Stomach (tissue), 9 donors: ENCODE results near the gene UCKL1. TPM values are rescaled to one million over a fixed set of nuclear protein-coding genes. Genes with fewer than 3 reads are reported as not detected.
"Not testable (repeated sequence)": the region's sequence is repeated elsewhere in the genome, so short reads cannot be mapped to it uniquely, and the experiment has no call there.

ENCODE experiments used
- DNase-seq, 2 donors: peaks; one replicate each; pipeline versions ENCODE4 v3.0.0 to v3.0.0-alpha.2; 2013 to 2019
- H3K27ac ChIP-seq, 5 donors: fragments of 200-600 bp in 4 of 5; sonication (generic) in 4 of 5; one replicate each; pipeline ENCODE4 v1.5.1; 2013 to 2019; ENCODE audit warnings: mild to moderate bottlenecking in 1 of 5, moderate library complexity in 1 of 5
- H3K27me3 ChIP-seq, 3 donors: fragments of 200-600 bp; sonication (generic); one replicate each; pipeline ENCODE4 v1.5.1; 2017 to 2019; ENCODE audit warnings: mixed run types in 1 of 3
- H3K36me3 ChIP-seq, 4 donors: fragments of 200-600 bp; sonication (generic); 1 replicate in 3 of 4; 2 replicates in 1 of 4; pipeline ENCODE4 v1.5.1; 2016 to 2019
- H3K4me1 ChIP-seq, 4 donors: fragments of 200-600 bp; sonication (generic); one replicate each; pipeline ENCODE4 v1.5.1; 2016 to 2019
- H3K4me3 ChIP-seq, 4 donors: fragments of 200-600 bp; sonication (generic) in 3 of 4; one replicate each; pipeline ENCODE4 v1.5.1; 2016 to 2019; ENCODE audit warnings: mild to moderate bottlenecking in 1 of 4
- H3K9me3 ChIP-seq, 4 donors: fragments of 200-600 bp; sonication (generic); one replicate each; pipeline ENCODE4 v1.5.1; 2016 to 2019
- EP300 ChIP-seq: sonication (generic); formaldehyde crosslinking; IDR thresholded peaks from one replicate; pipeline ENCODE4 v1.6.1; 2017; ENCODE audit warnings: antibody characterized with exemption
- POLR2A ChIP-seq, 4 donors: fragments of 450-650 bp; IDR thresholded peaks; one replicate each; pipeline ENCODE4 v1.6.1; 2016; ENCODE audit warnings: antibody characterized with exemption in 4 of 4, control low read depth in 2 of 4, mild to moderate bottlenecking in 1 of 4, moderate library complexity in 1 of 4
- POLR2AphosphoS5 ChIP-seq, 3 donors: sonication (generic); formaldehyde crosslinking; IDR thresholded peaks; one replicate each; pipeline ENCODE4 v1.6.1; 2016; ENCODE audit warnings: antibody characterized with exemption in 3 of 3
- WGBS, 5 donors: extraction: QIAGEN DNeasy Blood & Tissue Kit in 3 of 5; methylation state at CpG; one replicate each; pipeline versions ENCODE4 v1.1.5 to v1.1.7; 2013 to 2018; 5-methylcytosine and 5-hydroxymethylcytosine counted together
- intact Hi-C: fragments of 100-400 bp; cut with DNase I; formaldehyde crosslinking; loops from one replicate; pipeline ENCODE4 v1.15.1; 2023; ENCODE audit warnings: low total_unique reads
- polyA plus RNA-seq, 3 donors: library from polyadenylated mRNA; stranded (reverse); fragments of 200-250 nt; gene quantifications; one replicate each; pipeline ENCODE4 v1.2.3, GENCODE V29; 2013
- total RNA-seq, 5 donors: library from RNA; depleted of rRNA; stranded (reverse); fragments of >200 nt; gene quantifications; one replicate each; pipeline versions ENCODE4 v1.1.0 to v1.2.3, GENCODE V29; 2014 to 2016
- TF ChIP-seq, protein P1 (sequence below), 7 experiments: fragments of 450-650 bp in 4 of 7; fragments of 200-600 bp in 3 of 7; sonication (generic) in 3 of 7; IDR thresholded peaks; one replicate each; pipeline ENCODE4 v1.5.1; 2016 to 2019; ENCODE audit warnings: antibody characterized with exemption in 7 of 7, control low read depth in 2 of 7, mild to moderate bottlenecking in 1 of 7
- donor health status: healthy with polysubstance abuse.
- donor health status: Bipolar disorder and iron deficiency.
- donor health status: healthy.

The UCKL1 gene
- total and polyA plus RNA-seq, 8 donors: 17.7 to 107 (median 32.2) TPM

DNA sequence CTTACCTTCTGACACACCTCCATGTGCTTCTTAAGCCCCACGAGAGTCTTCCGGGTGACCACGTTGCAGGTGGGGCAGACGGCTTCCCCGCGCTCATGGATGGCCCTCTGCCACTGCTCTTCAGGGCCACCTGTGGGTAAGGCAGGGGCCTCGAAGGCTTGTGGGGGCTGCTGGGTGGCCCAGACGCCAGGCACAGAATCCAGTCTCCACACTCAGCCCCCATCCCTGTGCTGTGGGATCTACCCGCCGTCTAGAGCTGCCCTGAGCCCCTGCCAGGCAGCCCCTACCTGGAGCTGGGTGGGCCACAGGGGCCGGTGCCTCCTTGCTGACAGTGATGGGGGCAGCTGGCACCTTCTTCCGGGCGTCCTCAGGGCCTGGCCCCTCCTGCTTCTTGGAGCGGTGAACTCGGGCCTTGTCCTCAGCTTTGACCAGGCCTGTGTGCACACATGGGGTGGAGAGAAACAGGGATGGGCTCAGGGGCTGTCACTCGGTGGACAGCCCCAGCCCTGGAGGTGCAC lies 7.6 kb upstream of the UCKL1 start:
- intact Hi-C loops: no loop called here
- H3K27ac ChIP-seq: no peak overlapping the region
- no peak for TF ChIP-seq EP300
- peaks cover 0 to 15% (median 1%) of the 10 kb centered on the region in 4 donors for H3K9me3 ChIP-seq
- WGBS, 5 donors: 91 to 100% (median 95%) methylated on average over 5 to 16 of the region's 16 CpGs
- H3K27me3 ChIP-seq: no peaks in the 10 kb centered on the region
- peaks cover 4 to 11% (median 7%) of the 10 kb centered on the region in 4 donors for H3K4me1 ChIP-seq
- DNase-seq: peak in 1 of 2 donors; percentile 2
- no peak overlapping the region for H3K4me3 ChIP-seq
- peaks cover 30 to 81% (median 76%) of the 10 kb centered on the region in 4 donors for H3K36me3 ChIP-seq

DNA sequence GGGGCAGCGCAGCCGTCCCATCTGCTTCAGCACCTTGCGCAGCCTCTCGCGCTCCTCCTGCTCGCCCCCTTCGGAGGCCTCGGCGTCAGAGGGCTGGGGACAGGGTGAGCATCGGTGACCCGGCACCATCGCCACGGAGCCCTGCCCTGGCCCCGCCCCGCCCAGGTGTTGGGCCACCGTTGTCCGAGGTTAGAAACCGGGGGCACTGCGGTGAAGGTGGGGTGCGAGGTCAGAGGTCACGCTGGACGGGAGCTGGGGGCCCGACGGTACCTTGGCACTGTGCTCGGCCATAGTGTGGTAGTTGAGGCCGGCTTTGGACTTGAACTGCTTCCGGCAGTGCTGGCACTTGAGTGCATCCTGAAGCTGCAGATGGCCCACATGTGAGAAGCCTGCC lies 7.1 kb upstream of the UCKL1 start:
- Histone ChIP-seq H3K27ac (no peak overlapping the region), H3K36me3 (peaks cover 30 to 86% (median 81%) of the 10 kb centered on the region in 4 donors), H3K4me1 (peaks cover 0 to 8% (median 2%) of the 10 kb centered on the region in 4 donors), H3K9me3 (peaks cover 0 to 15% (median 1%) of the 10 kb centered on the region in 4 donors), H3K27me3 (no peaks in the 10 kb centered on the region), H3K4me3 (no peak overlapping the region)
- TF ChIP-seq POLR2A (IDR thresholded peaks at IDR 0.05) (no peak), EP300 (no peak)
- TF ChIP-seq, protein P1, sequence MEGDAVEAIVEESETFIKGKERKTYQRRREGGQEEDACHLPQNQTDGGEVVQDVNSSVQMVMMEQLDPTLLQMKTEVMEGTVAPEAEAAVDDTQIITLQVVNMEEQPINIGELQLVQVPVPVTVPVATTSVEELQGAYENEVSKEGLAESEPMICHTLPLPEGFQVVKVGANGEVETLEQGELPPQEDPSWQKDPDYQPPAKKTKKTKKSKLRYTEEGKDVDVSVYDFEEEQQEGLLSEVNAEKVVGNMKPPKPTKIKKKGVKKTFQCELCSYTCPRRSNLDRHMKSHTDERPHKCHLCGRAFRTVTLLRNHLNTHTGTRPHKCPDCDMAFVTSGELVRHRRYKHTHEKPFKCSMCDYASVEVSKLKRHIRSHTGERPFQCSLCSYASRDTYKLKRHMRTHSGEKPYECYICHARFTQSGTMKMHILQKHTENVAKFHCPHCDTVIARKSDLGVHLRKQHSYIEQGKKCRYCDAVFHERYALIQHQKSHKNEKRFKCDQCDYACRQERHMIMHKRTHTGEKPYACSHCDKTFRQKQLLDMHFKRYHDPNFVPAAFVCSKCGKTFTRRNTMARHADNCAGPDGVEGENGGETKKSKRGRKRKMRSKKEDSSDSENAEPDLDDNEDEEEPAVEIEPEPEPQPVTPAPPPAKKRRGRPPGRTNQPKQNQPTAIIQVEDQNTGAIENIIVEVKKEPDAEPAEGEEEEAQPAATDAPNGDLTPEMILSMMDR (IDR thresholded peaks at IDR 0.05): no peak
- intact Hi-C loops: no loop called here
- WGBS, 5 donors: 89 to 98% (median 93%) methylated on average over 22 to 27 of the region's 27 CpGs
- peak in 1 of 2 donors; percentile 4 for DNase-seq

DNA sequence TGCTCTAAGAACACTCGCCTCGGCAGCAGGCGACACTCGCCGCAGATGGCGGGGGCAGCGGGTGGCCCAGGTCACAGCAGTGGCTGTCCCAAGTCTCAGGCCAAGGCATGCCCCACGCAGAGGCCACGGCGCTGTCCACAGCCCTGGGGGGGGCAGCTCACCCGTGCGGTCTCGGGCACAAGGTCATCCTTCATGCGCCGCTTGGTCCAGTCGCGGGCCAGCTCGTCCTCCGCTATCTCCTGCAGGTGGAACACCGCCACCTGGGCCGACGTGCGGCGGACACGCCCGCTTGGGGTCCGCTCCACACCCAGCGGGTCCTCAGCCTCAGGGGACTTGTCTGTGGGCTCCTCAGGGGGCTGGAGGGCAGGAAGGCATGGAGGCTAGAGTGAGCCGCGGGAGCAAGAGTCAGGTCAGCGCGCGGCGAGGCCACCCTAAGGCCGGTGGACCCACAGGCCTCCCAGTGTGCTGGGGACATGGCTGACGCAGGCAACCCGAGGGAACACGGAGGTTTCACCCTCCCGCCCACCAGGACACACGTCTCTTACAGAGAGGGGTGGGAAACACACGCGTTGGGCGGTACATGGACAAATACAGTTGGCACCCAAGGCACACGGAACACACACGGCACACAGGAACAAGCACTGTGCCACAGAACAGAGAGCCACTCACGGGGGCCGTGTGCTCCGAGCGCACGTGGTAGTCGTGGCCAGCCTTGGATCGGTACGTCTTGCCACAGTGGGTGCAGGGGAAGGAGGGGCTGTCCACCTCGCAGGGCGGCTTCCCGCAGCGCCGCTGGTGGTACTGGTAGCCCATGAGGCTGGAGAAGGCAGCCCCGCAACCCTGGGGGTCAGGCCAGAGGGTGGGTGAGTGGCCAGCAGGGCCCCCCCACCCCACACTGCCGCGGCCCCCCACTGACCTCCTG lies 6.5 kb upstream of the UCKL1 start:
- H3K4me1 ChIP-seq: peaks cover under 1 to 9% (median 6%) of the 10 kb centered on the region in 4 donors
- TF ChIP-seq POLR2AphosphoS5 (IDR thresholded peaks at IDR 0.05) (no peak), EP300 (no peak), POLR2A (IDR thresholded peaks at IDR 0.05) (no peak)
- TF ChIP-seq, protein P1 (IDR thresholded peaks at IDR 0.05): no peak
- no peaks in the 10 kb centered on the region for H3K27me3 ChIP-seq
- peaks cover 0 to 15% (median 1%) of the 10 kb centered on the region in 4 donors for H3K9me3 ChIP-seq
- H3K36me3 ChIP-seq: peaks cover 30 to 83% (median 79%) of the 10 kb centered on the region in 4 donors
- intact Hi-C loops: no loop called here
- H3K27ac ChIP-seq: no peak overlapping the region
- no peak overlapping the region for H3K4me3 ChIP-seq
- WGBS, 5 donors: 94 to 96% (median 95%) methylated on average over 37 to 61 of the region's 61 CpGs
- DNase-seq: peak in 1 of 2 donors; percentile 2

DNA sequence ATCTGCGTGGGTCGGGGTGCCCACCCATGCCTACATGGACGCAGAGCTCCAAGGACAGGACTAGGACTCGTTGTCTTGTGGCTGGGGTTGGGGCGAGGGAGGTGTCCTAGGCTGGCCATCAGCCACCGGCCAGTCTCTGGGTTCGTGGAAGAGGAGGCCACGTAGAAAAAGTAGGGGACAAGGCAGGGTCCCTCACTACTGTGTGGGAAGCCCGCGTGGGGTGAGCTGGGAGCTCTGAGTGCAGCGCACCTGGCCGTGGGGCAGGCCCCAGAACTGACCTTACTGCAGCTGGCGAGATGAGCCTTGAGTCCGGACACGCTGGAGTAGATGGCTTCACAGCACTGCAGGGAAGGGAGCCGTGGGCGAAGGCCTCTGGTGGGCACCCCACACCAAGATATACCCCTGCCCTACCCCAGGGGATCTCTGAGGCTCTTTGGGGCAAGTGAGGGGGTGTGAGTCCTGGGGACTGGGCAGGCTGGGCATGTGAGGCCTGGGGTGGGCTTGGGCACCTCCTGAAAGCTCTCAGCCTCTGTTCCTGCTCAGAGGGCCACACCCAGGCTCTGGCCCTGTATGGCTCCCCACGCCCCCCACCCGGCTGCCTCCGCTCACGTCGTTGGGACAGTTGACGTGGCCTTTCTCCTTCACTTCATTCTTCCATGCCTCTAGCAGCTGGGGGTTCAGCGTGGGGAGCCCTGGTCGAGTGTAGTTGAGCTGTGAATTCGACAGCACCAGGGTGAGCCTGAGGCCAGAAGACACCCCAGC lies 5.6 kb upstream of the UCKL1 start:
- Histone ChIP-seq H3K36me3 (peaks cover 30 to 74% (median 72%) of the 10 kb centered on the region in 4 donors), H3K27me3 (no peaks in the 10 kb centered on the region), H3K4me3 (no peak overlapping the region), H3K27ac (no peak overlapping the region), H3K4me1 (peaks cover 9 to 17% (median 14%) of the 10 kb centered on the region in 4 donors), H3K9me3 (peaks cover 0 to 14% (median 1%) of the 10 kb centered on the region in 4 donors)
- no peak for DNase-seq
- intact Hi-C loops: no loop called here
- 87 to 93% (median 92%) methylated on average over 25 to 26 of the region's 26 CpGs for whole genome bisulfite sequencing, 5 donors
- TF ChIP-seq EP300 (no peak), POLR2A (IDR thresholded peaks at IDR 0.05) (no peak)
- TF ChIP-seq, protein P1 (IDR thresholded peaks at IDR 0.05): no peak

DNA sequence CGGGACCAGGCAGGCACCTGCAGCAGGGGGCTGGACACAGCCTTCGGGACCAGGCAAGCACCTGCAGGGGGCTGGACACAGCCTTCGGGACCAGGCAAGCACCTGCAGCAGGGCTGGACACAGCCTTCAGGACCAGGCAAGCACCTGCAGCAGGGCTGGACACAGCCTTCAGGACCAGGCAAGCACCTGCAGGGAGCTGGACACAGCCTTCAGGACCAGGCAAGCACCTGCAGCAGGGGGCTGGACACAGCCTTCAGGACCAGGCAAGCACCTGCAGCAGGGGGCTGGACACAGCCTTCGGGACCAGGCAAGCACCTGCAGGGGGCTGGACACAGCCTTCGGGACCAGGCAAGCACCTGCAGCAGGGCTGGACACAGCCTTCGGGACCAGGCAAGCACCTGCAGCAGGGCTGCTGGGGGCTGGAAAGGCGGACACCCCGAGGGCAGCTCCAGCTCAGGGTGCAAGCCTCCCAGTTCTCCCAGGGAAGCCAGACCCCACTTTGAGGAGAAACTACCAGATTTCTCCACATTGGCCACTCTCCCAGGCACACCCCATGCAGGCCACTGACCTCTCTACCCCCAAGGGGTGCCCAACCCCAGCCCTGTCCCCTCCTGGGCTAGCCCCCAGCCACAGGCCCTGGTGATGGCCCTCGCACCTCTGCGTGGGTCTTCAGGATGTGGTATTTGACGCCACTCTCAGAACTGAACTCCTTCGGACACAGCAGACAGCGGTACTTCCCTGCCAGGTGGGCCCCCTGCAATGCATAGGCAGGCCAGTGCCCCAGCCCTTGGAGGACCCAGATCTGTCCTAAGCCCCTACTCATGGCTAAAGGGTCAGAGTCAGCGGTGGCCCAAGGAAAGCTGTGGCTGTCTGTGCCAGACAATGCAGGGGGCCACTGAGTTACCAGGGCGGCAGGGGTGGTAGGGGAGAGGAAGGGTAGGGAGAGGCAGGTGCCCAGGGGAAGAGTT lies 4.7 kb upstream of the UCKL1 start:
- intact Hi-C loops, H3K27me3 ChIP-seq, H3K27ac ChIP-seq, H3K9me3 ChIP-seq, DNase-seq, H3K4me3 ChIP-seq: not testable (repeated sequence)
- H3K36me3 ChIP-seq: peaks cover 26 to 65% (median 64%) of the 10 kb centered on the region in 4 donors
- WGBS, 5 donors: 86 to 93% (median 90%) methylated on average over 5 to 15 of the region's 15 CpGs
- peaks cover 12 to 20% (median 17%) of the 10 kb centered on the region in 4 donors for H3K4me1 ChIP-seq
